HEK293T (cell line): ENCODE measurements around the gene MTREX.

Experiments
- CTCF ChIA-PET: fragments of 350-600 bp; formaldehyde crosslinking; extraction: SDS; loops from one replicate; lab custom pipeline; 2021; ENCODE audit warnings: antibody characterized with exemption, inconsistent platforms; lab: Yijun Ruan, JAX
- POLR2A ChIA-PET: fragments of 350-600 bp; formaldehyde crosslinking; extraction: SDS; loops from one replicate; lab custom pipeline; 2020; ENCODE audit warnings: antibody characterized with exemption, inconsistent platforms; lab: Yijun Ruan, JAX
- DNase-seq: peaks from one replicate; pipeline ENCODE4 v3.0.0; 2012; ENCODE audit warnings: mixed read lengths; ENCODE audit errors: extremely low spot score
- ARNT ChIP-seq: fragments of 450-650 bp; IDR thresholded peaks from 2 replicates; pipeline ENCODE4 v1.6.1; 2017; ENCODE audit warnings: mild to moderate bottlenecking
- BHLHE40 ChIP-seq: fragments of 450-650 bp; IDR thresholded peaks from 2 replicates; pipeline ENCODE4 v1.6.1; 2016; ENCODE audit warnings: mild to moderate bottlenecking, moderate library complexity, borderline replicate concordance
- CTBP1 ChIP-seq: fragments of 450-650 bp; IDR thresholded peaks from 2 replicates; pipeline ENCODE4 v1.6.1; 2016; ENCODE audit warnings: borderline replicate concordance
- ELF4 ChIP-seq: fragments of 450-650 bp; IDR thresholded peaks from 2 replicates; pipeline ENCODE4 v1.6.1; 2017; ENCODE audit warnings: antibody characterized with exemption
- FOXA1 ChIP-seq: fragments of 450-650 bp; IDR thresholded peaks from 2 replicates; pipeline ENCODE4 v1.6.1; 2016; ENCODE audit warnings: mild to moderate bottlenecking
- FOXK2 ChIP-seq: fragments of 450-650 bp; IDR thresholded peaks from 2 replicates; pipeline ENCODE4 v1.6.1; 2016; ENCODE audit warnings: mild to moderate bottlenecking
- FOXM1 ChIP-seq: fragments of 450-650 bp; IDR thresholded peaks from 2 replicates; pipeline ENCODE4 v1.6.1; 2017; ENCODE audit warnings: mild to moderate bottlenecking, borderline replicate concordance
- HDGF ChIP-seq: fragments of 450-650 bp; IDR thresholded peaks from 2 replicates; pipeline ENCODE4 v1.6.1; 2017; ENCODE audit warnings: antibody characterized with exemption, borderline replicate concordance
- L3MBTL2 ChIP-seq: fragments of 450-650 bp; conservative IDR thresholded peaks from 2 replicates; pipeline ENCODE4 v1.6.1; 2016; ENCODE audit warnings: mild to moderate bottlenecking
- LEF1 ChIP-seq: fragments of 450-650 bp; IDR thresholded peaks from 2 replicates; pipeline ENCODE4 v1.6.1; 2017; ENCODE audit warnings: mild to moderate bottlenecking, borderline replicate concordance
- NFRKB ChIP-seq: fragments of 450-650 bp; IDR thresholded peaks from 2 replicates; pipeline ENCODE4 v1.6.1; 2016; ENCODE audit warnings: mild to moderate bottlenecking, moderate library complexity
- SP1 ChIP-seq: fragments of 450-650 bp; IDR thresholded peaks from 2 replicates; pipeline ENCODE4 v1.6.1; 2017
- SUZ12 ChIP-seq: fragments of 450-650 bp; IDR thresholded peaks from 2 replicates; pipeline ENCODE4 v1.6.1; 2016; ENCODE audit warnings: mild to moderate bottlenecking
- TARDBP ChIP-seq: fragments of 450-650 bp; IDR thresholded peaks from 2 replicates; pipeline ENCODE4 v1.6.1; 2016
- ZNF384 ChIP-seq: fragments of 450-650 bp; IDR thresholded peaks from 2 replicates; pipeline ENCODE4 v1.6.1; 2016
- TF ChIP-seq, protein P1 (sequence below): fragments of 450-650 bp; IDR thresholded peaks from 2 replicates; pipeline ENCODE4 v1.6.1; 2016

MTREX gene

DNA sequence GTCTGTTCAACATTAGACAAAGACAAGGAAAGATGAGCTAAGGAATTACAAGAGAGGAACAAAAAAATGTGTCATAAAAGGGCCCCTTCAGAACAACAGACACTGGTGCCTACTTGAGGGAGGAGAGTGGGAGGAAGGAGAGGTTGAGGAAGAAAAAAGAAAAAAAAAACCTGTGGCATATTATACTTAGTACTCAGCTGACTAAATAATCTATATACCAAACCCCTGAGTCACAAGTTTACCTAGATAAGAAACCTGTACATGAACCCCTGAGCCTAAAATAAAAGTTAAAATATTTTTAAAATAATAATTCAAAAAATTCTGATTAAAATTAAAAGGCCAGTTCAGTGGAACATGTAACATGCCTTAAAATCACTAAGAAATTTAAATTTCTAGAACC, 107.3 kb downstream of the MTREX start:
- POLR2A ChIA-PET, result no interaction called here
- CTCF ChIA-PET, result no interaction called here
- TF ChIP-seq CTBP1 (no peak), ARNT (no peak), ELF4 (no peak), TARDBP (no peak), SUZ12 (no peak), SP1 (no peak), FOXK2 (no peak), ZNF384 (no peak), LEF1 (no peak)

DNA sequence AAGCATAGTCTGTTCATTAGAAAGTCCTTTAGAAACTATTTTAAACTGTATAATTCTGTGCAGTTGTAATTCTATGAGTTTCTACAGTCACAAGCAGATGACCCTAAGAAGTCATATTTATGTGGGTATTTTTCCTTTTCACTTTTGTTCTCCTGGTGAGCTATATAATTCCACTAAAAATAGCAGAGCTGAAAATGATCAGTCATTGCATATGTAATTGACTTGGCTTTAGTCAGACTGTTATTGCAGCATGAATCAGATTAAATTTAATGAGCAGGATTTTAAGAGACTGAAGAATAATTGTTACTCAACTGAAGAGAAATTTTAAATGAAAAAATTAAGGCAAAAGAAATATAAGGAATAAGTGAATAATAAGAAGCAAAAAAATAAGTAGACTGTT, 108.5 kb downstream of the MTREX start:
- DNase-seq, result no peak
- no peak for TF ChIP-seq ZNF384
- ChIA-PET POLR2A (interaction anchor here (1.1 kb wide), 1 partner anchor 119 kb away, joined by 3 read pairs; the partner anchor contains the start of gene PLPP1), CTCF (no interaction called here)

More for the DNA sequence above, 107.3 kb downstream of the MTREX start:
- DNase-seq, result no peak

DNA sequence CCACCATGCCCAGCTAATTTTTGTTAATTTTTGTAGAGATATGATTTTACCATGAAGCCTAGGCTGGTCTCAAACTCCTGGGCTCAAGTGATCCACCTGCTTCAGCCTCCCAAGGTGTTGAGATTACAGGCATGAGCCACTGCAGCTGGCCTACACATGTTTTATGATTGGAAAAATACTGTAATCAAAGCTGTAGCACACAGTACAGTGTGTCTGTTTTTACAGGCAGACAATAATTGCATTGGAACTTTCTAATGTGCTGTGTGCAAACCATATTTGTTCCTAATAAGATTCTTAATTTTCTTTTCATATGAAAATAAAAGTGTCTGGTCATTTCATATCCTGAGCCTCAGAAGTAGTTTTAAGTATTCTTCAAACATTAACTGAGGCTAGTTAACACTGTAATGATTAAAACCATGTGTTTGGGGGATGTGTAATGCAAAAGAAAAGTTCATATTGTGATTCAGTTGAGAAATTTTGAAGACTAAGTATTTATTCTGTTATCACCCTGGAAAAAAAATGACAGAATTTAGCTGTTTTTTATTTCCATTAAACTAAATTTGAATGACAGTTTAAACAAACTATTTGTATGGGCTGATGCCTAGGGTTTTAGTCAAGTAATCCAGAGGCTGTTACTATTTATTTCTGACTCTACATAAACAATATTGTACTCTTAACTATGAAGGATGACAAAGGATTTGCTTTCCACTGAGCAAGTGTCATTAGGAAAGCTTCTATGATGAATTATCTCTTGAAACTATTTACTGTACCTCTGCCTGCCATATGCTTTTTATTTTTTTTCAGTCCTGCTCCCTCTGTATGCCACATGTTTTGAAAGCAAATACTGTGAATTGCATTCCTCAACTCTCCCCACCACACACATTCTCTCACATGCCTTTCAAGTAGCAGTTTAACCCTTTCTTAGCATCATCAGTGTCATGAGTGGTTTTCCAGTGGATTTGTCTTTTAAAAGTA, 111.5 kb downstream of the MTREX start:
- ChIA-PET CTCF (no interaction called here), POLR2A (no interaction called here)
- no peak for DNase-seq
- TF ChIP-seq SUZ12, result no peak
- no peak for TF ChIP-seq TARDBP
- TF ChIP-seq L3MBTL2, result no peak
- TF ChIP-seq ZNF384, result no peak
- no peak for TF ChIP-seq FOXK2
- no peak for TF ChIP-seq SP1
- TF ChIP-seq ARNT, result no peak
- TF ChIP-seq FOXA1, result no peak
- TF ChIP-seq NFRKB, result no peak
- TF ChIP-seq FOXM1, result no peak
- TF ChIP-seq ELF4, result no peak
- no peak for TF ChIP-seq HDGF
- TF ChIP-seq CTBP1, result no peak
- TF ChIP-seq LEF1, result no peak
- TF ChIP-seq, protein P1, sequence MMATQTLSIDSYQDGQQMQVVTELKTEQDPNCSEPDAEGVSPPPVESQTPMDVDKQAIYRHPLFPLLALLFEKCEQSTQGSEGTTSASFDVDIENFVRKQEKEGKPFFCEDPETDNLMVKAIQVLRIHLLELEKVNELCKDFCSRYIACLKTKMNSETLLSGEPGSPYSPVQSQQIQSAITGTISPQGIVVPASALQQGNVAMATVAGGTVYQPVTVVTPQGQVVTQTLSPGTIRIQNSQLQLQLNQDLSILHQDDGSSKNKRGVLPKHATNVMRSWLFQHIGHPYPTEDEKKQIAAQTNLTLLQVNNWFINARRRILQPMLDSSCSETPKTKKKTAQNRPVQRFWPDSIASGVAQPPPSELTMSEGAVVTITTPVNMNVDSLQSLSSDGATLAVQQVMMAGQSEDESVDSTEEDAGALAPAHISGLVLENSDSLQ, result no peak
- TF ChIP-seq BHLHE40, result no peak

DNA sequence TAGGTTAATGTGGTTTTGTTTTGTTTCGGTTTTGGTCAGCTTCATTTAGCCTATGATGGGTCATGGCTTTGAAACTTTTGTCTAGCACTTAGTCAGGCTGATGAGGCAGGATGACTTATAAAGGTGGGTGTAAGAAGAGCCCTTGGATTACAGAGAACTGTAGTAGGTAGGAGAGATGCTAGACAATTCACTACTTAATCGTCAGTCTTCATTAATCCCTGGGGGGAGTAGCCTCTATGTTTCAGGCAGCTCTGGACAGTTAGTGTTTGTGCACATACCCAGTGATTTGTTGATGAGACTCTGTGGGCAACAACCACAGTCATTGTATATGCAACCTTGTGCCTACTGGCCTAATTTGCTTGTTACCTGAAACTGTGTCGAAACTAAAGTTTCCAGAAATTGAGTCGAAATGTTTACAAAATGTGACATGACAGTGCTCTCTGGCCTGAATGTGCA, 113.3 kb downstream of the MTREX start:
- ChIA-PET POLR2A (no interaction called here), CTCF (no interaction called here)
- TF ChIP-seq FOXA1 (no peak), ZNF384 (no peak), TARDBP (no peak), LEF1 (no peak), CTBP1 (no peak), SUZ12 (no peak)
- no peak for DNase-seq

DNA sequence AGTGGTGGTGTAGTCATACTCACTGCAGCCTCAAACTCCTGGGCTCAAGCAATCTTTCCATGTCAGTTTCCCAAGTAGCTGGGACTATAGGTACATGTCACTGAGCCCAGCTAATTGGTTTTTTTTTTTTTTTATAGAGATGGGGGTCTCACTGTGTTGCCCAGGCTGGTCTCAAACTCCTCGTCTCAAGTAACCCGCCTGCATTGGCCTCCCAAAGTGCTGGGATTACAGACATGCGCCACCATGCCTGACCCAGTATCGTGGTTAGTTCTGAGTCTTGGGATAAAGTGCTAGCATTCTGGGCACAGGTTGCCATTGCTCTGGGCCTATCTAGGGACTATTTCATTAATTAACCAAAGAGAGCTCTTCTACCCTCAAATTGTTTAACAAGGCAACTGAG, 118.7 kb downstream of the MTREX start:
- ChIA-PET CTCF (no interaction called here), POLR2A (no interaction called here)
- no peak for TF ChIP-seq LEF1
- no peak for TF ChIP-seq FOXA1
- no peak for TF ChIP-seq CTBP1
- TF ChIP-seq ELF4, result no peak
- no peak for TF ChIP-seq HDGF
- TF ChIP-seq, protein P1, result no peak
- no peak for TF ChIP-seq FOXM1
- TF ChIP-seq L3MBTL2, result no peak
- no peak for TF ChIP-seq ARNT
- no peak for TF ChIP-seq SUZ12
- TF ChIP-seq BHLHE40, result no peak
- TF ChIP-seq ZNF384, result no peak
- TF ChIP-seq SP1, result no peak
- TF ChIP-seq NFRKB, result no peak
- no peak for TF ChIP-seq TARDBP
- no peak for TF ChIP-seq FOXK2
- no peak for DNase-seq

DNA sequence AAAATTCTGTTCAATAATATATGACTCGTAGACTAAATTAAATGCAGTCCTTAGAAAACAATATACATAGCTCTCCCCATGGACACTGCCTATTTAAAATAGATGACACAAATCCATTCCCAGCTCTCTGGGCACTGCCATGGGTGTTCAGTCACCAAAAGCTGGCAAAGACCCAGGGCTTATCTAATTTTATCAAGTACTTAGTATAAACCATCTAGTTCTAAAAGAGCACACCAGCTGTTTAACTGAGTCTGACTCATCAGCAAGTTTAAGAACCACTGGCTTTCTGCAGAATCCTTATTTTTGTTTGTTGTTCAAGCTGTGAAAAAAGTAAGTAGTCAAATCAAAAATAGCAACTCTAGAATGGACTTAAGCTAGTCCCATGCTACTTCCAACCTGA, 119.4 kb downstream of the MTREX start:
- no peak for DNase-seq
- ChIA-PET POLR2A (no interaction called here), CTCF (no interaction called here)
- TF ChIP-seq ZNF384 (no peak), TARDBP (no peak), NFRKB (no peak), L3MBTL2 (no peak), SUZ12 (no peak), FOXK2 (no peak), LEF1 (no peak), HDGF (no peak), FOXA1 (no peak), ARNT (no peak), ELF4 (no peak), FOXM1 (no peak), BHLHE40 (no peak), SP1 (no peak), CTBP1 (no peak)
- TF ChIP-seq, protein P1, result no peak
